Hematopoietic multipotent progenitor cell treated with erythropoietin and hydrocortisone succinate and interleukin-3 and kit ligand, for 6 days (in vitro differentiated cells): ENCODE results near the gene MAPK7.

Experiments used
- DNase-seq: peaks from one replicate; pipeline ENCODE4 v3.0.0-alpha.2; 2015

Gene MAPK7

DNA sequence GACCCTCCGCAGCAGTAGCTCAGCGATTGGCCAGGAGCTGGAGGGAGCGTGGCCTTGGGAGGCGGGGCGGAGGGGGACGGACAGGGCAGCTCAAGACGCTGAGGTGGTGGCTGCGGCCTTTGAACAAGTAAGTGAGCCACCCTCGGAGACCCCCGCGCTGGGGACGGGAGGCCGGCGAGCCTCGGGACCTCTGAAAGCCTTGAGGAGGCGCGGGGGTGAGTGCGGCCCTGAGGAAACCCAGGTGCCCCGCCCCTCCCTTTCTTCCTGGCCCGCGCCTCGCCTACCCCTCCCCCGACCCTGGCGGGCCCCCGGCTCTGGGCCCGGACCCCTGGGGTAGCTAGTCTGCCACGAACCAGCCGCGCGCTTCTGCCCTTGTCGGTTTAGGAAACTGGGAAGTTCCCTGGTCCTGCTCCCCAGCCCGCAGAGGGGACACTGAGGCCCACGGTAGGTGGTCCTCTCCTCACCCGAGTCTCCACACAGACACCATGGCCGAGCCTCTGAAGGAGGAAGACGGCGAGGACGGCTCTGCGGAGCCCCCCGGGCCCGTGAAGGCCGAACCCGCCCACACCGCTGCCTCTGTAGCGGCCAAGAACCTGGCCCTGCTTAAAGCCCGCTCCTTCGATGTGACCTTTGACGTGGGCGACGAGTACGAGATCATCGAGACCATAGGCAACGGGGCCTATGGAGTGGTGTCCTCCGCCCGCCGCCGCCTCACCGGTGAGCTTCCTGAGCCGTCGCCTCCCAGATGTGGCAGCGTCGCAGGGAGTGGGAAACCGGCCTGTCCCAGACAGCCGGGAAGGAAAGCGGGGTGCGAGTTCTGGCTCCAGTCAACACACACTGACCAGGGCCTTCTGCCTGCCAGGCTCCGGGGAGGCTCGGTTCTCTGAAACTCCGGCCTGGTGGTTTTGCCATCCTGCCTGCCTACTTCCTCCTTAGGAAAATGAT, at the start of gene MAPK7:
MAPK7 (plus strand) TSS at position 83 of the 945 bp plus-strand sequence; CDS start at position 486, 403 bp downstream.
- DNase-seq = no peak

DNA sequence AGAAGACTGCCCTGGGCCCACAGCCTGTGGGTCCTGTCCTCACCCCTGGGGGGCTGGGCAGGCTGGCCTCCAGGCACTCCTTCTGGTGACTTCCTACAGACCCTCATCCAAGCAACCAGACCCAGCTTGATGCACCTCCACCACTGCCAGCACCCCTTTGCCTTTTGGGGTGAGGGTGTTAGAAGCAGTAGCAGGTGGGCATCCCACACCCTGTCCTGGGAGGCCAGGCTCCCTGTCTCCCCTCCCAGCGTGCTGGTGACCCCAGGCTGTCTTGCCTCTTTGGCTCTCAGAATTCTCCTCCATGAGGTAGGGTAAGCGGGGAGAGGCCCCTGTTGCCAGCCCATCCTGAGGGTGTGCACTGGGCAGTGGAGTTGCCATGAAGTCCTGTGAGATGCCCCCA, 49.2 kb upstream of the MAPK7 start:
- no peak for DNase-seq

DNA sequence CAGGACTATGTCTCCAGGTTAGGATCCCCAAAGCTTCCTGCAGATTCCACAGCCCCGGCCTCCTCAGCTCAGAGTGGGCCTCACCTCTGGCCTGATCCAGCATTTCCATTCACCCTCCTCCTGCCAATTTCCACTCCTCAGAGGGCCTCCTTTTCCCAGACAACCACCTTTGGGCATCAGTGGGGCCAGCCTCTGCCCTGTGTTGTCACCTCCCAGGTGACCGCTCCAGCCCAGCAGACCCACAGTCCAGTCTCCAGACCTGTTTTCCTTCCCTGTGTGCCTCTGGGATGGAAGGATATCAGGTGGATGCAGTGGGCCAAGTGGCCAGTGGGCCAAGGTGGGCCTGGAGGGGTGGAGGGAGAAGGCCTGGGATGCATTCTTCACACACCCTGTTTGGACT, 48.5 kb upstream of the MAPK7 start:
- DNase-seq = no peak

DNA sequence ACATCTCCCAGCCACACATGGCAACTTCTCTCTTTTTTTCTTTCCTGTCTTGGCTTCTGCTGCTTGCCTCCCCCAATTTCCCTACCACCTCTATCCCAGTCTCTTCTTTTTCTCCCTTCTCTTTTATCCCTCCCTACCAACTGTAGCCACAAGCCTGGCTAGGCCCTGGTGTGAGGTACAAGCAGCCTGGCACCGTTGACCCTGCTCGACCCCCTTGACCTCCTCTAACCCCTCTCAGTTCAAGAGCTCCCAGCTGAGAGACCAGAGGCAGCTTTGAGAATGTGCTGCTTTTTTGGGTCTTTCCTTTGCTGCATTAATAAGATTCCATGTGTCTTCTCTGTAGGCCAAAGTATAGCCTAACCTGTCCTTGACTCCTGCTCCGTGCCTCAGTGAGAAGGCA, 48.0 kb upstream of the MAPK7 start:
- DNase-seq = no peak

DNA sequence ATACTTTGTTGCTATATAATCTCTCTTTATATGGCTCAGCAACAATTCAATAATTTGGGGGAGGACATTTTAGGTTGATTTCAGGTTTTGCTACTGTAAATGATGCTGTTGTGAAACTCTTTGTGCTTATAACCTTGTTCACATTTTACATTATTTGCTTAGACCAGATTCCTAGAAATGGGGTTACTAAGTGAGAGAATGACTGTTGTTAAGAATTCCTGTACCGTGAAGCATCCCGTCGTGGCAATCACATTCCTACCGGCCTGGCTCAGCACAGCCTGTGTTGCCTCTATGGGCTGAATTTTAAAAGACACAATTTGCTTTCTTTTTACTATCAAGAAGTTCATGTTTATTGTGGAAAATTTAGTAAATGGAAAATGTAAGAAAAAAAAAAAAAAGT, 47.2 kb upstream of the MAPK7 start:
- no peak for DNase-seq

DNA sequence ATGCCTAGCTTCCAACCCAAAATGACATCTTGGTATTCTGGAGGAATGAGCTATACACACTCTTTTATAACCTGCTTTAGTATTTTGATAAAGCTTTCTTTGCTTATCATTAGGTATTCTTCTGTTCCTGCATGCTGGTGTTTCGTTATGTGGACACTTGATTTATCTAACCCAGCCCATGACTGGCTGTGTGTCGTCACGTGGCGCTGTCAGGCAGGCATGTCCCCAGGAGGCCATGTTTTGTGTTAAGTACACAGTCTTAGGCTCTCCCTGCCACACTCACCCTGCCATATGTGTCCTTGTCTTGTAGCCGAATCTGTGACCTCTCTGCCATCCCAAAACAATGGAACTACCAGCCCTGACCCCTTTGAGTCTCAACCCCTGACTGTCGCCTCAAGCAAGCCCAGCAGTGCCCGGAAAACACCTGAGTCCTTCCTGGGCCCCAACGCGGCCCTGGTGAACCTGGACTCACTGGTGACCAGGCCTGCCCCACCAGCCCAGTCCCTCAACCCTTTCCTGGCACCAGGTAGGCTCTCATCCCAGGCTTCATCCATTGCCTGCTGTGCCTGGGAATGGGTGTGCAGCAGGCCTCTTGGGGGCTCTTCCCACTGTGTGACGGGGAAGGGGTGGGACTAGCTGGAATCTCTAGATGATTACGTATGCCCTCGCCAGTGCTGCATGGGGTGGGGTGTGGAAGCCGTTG, 46.6 kb upstream of the MAPK7 start:
- peak; percentile 60 for DNase-seq

DNA sequence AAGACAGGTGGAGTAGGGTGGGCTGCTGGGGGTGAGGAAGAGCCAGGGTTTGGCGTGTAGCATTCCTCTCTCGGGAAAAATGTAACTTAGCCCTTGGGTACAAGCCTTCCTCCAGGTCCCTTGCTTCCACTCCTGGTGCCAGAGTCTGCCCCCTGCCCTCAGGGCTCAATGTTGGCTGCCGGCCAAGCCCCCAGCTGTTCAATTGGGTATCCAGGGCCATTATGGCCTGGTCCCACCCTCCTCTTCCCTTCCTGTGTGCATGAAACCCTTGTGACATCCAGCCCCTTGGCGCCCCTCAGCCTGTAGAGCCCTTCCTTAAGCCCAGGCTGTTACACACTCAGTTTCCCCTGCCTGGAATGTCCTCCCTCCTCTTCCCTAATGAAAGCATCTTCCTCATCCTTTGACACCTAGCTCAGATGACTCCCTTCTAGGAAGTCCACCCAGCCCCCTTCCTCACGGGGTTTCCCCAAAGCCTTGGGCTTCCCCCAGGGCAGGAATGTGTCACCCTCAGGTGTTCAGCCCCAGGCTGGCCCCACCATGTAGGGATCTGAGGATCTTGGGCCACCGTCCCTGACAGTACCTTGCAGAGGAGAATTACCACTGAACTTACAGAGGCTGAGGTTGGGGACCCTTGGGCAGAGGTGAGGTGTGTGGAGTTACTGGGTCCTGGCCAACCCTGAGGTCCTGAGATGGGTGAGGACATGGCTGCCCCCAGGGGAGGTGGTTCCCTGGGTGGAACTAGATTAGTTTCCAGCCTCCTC, 45.7 kb upstream of the MAPK7 start:
- no peak for DNase-seq

DNA sequence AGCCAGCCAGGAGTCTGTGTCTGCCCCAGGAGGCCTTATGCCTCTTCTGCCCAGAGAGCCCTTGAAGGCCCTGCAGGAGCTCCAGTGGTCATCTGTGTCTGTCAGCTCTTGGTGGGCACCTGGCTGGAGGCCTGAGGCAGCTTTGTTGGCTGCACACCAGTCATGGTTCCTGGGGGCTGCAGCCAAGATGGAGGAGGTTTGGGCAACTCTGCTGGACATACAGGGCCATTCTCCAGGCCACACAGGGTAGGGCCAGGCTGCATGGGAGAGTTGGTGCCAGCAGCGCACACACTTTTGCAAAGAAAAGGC, 45.2 kb upstream of the MAPK7 start:
- no peak for DNase-seq

DNA sequence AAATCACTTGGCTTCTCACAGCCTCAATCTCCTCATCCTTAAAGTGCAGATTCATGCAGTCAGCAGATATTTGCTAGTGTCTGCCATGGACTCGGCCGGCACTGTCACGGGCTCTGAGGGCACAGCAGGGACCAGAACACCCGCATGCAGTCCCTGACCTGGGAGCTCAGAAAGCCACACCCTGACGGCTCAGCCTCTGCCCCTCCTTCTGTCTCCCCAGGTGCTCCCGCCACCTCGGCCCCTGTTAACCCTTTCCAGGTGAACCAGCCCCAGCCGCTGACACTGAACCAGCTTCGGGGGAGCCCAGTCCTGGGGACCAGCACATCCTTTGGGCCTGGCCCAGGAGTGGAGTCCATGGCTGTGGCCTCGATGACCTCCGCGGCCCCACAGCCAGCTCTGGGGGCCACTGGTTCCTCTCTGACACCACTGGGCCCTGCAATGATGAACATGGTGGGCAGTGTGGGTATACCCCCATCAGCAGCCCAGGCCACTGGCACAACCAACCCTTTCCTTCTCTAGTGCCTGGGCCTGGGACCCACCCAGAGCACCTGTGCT, 44.5 kb upstream of the MAPK7 start:
- no peak for DNase-seq

DNA sequence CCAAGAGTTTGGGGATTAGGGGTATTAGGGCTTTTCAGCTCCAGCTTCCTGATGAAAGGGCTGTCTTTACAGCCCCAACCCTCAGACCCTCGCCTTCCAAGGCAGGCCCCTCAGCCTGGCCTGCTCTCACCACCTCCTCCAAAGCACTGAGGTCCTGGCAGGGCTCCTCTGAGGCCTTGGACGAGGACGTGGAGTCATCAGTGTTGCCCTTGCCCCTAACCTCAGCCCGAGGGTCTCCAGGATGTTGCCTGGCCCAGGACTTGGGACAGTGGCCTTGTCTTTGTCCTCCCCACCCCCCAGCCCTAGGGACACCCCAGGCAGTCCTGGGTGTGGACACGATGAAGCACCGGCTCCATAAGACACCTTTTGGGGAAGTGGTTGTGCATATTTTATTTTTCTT, 44.0 kb upstream of the MAPK7 start:
- DNase-seq = no peak

DNA sequence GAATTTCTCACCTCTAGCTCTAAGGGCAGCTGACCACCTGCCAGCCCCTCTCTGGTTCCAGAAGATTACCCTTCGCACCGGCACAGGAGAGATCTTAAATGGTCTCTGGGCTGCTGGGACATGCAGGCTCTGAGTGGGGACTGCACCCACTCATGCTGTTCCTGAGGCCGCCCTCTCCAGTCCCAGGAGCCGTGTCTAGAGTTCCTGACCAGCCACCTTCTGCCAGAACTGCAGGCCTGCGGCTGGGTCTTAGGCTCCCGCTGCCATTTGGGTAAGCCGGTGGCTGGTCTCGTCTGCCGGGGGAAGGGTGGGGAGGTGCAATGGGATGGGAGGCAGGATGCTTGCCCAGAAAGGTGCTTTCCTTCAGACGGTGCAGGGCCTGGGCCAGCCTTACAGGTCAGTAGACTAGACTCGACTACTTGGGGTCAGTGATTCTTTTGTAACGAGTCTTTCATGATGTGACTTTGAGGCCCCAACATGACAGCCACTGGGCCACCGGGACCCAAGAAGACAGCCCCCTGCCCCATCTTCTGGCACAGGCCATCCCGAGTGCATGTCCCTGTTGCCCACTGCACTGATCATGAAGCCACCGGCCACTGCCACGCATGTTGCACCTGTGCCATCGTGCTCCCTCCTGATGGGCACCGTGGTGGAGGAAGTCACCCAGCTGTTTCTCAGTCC, 42.2 kb upstream of the MAPK7 start:
- DNase-seq = no peak

DNA sequence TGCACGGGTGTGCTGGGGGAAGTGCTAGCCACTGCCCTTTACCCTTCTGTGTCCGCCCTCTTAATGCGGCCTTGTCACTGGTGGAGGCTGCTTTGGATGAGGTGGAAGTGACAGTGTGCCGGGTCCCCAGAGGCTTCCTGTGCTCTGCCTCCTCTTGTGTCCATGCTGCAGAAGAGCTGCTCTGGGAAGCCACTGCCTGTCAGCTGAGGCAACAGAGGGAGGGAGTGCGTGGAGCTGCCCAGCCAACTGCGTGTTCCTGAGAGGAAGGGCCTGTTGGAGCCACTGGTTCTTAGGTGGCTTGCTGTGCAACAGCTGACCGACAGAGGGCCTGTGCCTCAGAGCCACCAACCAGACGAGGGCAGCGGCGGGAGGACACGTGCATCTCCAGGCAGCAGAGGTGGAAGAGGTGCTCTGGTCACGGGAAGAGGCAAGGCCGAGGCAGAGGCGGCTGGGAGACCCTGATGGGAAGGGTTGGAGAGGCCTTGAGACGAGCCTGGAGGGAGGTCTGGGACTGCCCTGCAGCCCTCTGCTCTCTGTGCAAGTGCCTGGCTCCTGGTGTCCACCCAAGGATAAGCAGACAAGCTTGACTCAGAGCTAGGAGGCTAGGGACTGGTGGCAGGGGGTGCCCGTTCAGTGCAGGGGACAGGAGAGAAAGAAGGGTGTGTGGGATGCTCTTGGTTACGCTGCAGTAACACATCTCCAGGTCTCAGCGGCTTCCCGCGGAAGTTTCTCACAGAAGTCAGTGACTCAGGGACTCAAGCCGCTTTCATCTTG, 41.2 kb upstream of the MAPK7 start:
- no peak for DNase-seq

DNA sequence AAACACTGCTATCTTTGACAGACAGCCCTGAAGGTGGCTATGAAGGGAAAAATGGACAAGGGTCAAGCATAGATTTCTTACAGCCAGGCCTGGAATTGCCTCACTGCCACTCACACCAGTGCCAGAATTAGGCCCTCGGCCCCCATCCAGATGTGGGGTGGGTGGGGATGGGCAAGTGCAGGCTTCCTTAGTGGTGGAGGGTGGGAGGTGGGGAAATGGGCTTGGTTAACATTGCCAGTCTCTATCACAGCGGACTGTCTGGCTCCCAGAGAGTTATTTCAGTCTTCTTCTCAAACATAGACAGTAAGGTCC, 40.6 kb upstream of the MAPK7 start:
- DNase-seq = no peak

DNA sequence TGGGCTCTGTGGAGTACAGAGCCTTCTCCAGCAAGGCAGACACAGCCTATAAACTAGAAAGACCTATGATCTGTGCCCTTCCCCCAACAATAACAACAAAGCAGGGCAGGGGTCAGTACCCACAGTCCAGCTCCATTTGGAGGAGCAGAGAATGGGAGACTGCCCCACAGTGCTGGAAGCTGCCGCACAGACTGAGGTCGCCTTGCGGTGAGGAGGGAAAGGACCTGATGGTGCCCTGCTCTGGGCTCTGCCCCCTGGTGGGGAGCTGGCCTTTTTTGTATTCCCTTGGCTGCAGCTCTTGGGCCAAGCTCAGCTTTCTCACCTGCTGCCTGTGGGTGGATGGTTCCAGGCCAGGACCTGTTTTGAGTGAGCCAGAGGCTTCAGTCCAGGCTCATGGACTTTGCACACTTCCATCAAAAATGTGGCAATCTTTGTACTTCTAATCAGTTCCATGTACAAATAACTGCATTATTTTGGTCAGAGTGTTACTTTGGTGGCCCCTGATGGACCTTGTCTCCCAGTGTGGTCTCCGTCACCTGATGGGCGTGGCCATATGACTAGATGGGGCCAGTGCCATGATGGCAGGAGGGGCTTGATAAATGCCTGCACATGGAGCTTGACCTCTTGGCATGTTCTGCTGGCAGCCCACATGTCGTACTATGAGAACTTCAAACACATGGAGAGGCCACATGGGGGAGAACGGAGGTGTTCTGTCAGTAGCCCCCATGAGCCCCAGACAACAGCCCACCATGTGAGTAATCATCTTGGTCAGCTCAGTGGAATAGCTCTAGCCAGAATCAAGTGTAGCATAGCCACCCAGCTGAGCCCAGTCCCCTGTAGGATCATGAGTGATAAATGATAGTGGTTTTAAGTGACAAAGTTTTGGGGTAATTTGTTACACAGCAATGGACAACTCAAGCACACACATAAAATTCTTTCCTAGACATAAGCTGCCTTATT, 40.0 kb upstream of the MAPK7 start:
- peak; percentile 87 for DNase-seq

DNA sequence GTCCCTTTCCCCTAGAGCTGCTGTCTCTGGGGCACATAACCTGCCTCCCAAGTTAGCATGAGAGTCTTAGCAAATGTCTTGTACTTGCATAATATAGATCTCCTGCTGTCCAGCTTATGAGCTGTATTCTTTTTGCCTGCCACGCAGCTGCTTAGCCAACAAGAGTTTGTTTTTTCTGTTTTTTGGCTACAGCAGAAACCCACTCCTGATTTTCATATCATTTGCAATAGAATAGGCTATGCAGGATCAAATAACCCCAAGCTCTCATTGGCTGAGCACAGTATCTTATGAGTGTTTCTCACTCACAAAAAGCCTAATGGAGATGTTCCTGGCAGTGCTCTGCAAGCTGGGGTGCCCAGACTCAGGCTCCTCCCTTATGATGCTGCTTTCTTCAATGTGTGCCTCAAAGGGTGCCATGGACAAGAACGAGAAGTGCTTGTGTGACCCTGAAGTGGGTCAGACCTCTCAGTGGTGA, 38.9 kb upstream of the MAPK7 start:
- no peak for DNase-seq

DNA sequence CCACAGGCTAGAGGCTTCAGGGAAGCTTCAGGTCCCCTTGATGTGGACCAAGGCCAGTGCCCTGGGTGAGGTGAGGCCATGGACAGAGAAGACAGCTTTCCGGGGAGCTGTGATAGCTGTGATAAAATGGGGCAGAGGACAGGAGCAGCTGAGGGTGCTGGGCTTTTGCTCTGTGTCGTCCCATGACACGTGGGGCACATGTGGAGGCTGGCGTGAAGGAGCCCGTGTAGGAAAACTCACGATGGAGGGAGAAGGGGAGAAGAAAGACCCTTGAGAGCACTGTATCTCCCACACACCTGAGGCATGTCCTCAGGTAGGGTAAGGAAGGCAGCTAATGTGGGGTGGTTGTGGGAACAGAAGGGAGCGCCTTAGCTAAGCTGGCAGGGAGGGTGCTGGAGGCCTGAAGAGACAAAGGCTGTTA, 37.1 kb upstream of the MAPK7 start:
- no peak for DNase-seq

DNA sequence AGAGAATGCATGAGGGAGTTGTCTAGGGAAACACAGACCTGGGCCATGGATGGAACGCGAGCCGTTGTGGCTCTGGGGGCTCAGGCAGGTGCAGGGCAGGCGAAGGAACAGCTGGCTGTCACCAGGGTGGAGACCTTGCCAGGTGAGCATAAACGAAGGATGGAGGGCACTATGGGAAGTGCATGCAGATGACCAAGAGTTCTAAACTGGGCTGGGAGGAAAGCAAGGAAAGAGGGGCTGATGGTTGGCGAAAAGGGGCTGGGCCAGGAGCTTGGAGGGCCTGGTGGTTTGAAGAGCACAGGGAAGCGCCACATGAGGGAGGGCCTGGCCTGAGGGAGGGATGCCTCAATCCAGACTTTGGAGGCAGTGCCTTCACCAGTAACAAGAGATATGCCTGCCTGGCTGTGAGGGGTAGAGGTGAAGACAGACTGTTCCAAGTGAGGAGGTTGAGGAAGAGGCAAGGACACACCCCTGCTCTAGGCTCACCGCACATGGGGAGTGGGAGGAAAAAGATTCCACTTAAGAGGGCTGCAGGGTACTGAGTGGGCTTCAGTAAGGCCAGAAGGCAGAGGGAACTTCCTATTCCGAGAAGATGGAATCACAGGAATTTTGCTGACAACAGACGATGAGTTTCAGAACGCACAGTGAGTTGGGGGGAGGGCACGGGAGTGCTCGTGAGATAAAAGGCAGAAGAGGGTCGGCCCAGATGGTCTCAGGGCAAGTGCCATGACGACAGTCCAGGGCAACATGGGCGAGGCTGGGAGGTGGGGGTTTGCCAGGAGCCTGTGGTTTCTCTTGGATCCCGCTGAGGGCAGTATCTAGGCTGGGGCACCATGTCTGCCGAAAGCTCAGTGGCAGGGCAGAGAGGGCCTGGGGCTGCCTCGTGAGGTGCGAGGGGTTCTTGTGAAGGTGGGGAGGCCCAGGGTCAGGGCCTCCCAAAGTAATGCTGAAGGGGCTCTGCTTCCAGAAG, 36.4 kb upstream of the MAPK7 start:
- peak; percentile 73 for DNase-seq

DNA sequence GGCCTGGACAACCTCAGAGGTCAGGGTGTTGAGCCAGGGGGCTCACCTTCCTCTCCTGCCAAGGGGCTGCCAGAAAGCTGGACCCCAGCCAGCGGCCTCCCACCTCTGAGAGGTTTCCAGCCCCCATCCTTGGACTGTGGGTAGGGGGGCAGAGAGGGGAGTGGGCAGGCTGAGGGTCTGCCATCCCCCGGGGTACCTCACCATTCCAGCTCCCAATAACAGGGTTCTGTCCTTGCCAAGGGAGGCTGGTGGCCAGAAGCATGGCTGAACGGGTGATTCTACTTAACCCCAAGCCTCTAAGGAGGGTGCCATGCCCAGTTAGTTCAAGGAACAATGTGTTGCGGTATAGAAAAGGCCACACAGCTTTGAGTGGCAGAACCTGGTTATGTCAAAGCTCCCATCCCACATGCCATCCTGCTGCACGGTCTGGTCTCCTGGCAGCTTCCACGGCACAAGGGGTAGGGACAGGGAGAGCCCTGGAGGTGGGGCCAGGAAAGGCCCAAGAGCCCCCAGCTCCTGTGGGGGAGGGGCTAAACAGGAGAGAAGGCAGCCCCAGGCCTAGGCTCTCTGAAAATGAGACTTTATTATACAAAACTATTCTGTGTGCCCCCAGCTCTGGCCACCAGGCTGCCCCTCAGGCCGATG, 35.6 kb upstream of the MAPK7 start:
- peak; percentile 25 for DNase-seq

DNA sequence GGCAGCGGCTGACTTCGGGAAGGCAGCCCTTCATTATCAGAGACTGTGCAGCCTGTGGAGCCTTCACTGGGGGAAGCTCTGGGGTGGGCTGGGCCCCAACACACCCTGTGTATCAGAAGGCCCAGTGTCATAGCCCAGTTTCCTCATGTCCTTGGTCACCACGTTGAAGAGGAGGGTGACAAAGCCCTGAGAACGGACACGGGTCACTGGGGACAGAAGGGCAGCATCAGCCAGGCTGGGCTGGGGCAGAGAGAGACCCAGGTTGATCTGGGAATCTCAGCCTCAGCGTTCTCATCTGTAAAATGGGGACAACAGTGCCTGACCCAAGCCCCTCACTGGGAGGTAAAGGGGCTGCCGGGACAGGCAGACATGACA, 35.1 kb upstream of the MAPK7 start:
- DNase-seq = peak; percentile 53
